Sigmoid colon (tissue), 7 donors: ENCODE measurements around the gene EPHB1. TPM values are rescaled to one million over a fixed set of nuclear protein-coding genes. Genes with fewer than 3 reads are reported as not detected.

ENCODE experiments used
- DNase-seq: peaks from one replicate; pipeline ENCODE4 v3.0.0-alpha.2; 2019
- H3K27ac ChIP-seq, 4 donors: fragments of 200-600 bp; sonication (generic); one replicate each; pipeline ENCODE4 v1.5.1; 2016 to 2019; ENCODE audit warnings: mild to moderate bottlenecking in 1 of 4
- H3K27me3 ChIP-seq, 3 donors: fragments of 200-600 bp; sonication (generic); one replicate each; pipeline ENCODE4 v1.5.1; 2019; ENCODE audit warnings: mild to moderate bottlenecking in 1 of 3
- H3K36me3 ChIP-seq, 4 donors: fragments of 200-600 bp; sonication (generic); one replicate each; pipeline ENCODE4 v1.5.1; 2016 to 2019
- H3K4me1 ChIP-seq, 4 donors: fragments of 200-600 bp; sonication (generic); one replicate each; pipeline ENCODE4 v1.5.1; 2017 to 2019
- H3K4me3 ChIP-seq, 4 donors: fragments of 200-600 bp; sonication (generic); one replicate each; pipeline ENCODE4 v1.5.1; 2017 to 2019; ENCODE audit warnings: mild to moderate bottlenecking in 2 of 4, moderate library complexity in 1 of 4
- H3K9me3 ChIP-seq, 4 donors: fragments of 200-600 bp in 3 of 4; sonication (generic) in 3 of 4; one replicate each; pipeline versions ENCODE4 v1.5.1 to v1.6.1; 2013 to 2019
- CTCF ChIP-seq, 4 experiments: fragments of 450-650 bp in 3 of 4; fragments of 200-600 bp in 1 of 4; IDR thresholded peaks; one replicate each; pipeline ENCODE4 v1.5.1; 2016 to 2019; ENCODE audit warnings: antibody characterized with exemption in 4 of 4, mild to moderate bottlenecking in 3 of 4, moderate library complexity in 2 of 4
- EP300 ChIP-seq, 4 donors: sonication (generic); formaldehyde crosslinking; IDR thresholded peaks; one replicate each; pipeline ENCODE4 v1.6.1; 2017; ENCODE audit warnings: antibody characterized with exemption in 4 of 4
- POLR2A ChIP-seq, 2 donors: fragments of 450-650 bp; IDR thresholded peaks; one replicate each; pipeline ENCODE4 v1.6.1; 2016; ENCODE audit warnings: antibody characterized with exemption in 2 of 2, mild to moderate bottlenecking in 2 of 2, moderate library complexity in 2 of 2
- POLR2AphosphoS5 ChIP-seq, 4 donors: sonication (generic); formaldehyde crosslinking; IDR thresholded peaks; one replicate each; pipeline ENCODE4 v1.6.1; 2017; ENCODE audit warnings: antibody characterized with exemption in 4 of 4
- WGBS, 2 donors: extraction: QIAGEN DNeasy Blood & Tissue Kit; methylation state at CpG; one replicate each; pipeline ENCODE4 v1.1.7; 2013; 5-methylcytosine and 5-hydroxymethylcytosine counted together
- intact Hi-C: fragments of 100-400 bp; cut with DNase I; formaldehyde crosslinking; loops from one replicate; pipeline ENCODE4 v1.15.1; 2023
- polyA plus RNA-seq, 3 donors: library from polyadenylated mRNA; stranded (reverse); fragments of 200-250 nt; gene quantifications; one replicate each; pipeline ENCODE4 v1.2.3, GENCODE V29; 2013
- total RNA-seq, 4 donors: library from RNA; depleted of rRNA; stranded (reverse); fragments of >200 nt; gene quantifications; one replicate each; pipeline ENCODE4 v1.1.0, GENCODE V29; 2016
- donor health status: healthy with polysubstance abuse.
- donor health status: Bipolar disorder and iron deficiency.
- donor health status: healthy.

Gene EPHB1
- total and polyA plus RNA-seq, 7 donors, result 0.29 to 17.3 (median 3.6) TPM; not detected in 2

DNA sequence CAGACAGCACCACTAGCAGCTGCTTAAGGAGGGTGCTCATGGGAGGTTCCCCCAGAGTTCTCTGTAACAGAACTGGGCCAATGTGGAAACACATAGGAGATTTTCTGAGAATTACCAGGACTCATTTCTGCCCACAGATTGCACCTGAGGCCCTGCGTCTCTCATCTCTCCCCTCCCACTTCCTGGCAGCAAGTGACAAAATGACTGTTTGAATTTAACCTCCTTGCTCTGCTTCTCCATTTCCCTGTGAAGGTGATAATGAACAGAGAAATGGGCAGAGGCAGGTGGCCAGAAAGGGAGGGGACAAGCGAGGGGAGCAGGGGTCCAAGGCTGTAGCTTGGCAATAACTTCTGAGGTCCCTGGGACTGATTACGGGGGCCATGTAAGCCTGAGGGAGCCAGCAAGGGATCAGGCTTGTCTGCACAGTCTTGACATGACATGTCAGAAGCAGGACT is 8.0 kb downstream of the EPHB1 start:
- DNase-seq, result no peak
- H3K9me3 ChIP-seq, result no peaks in the 10 kb centered on the region
- no peak for TF ChIP-seq EP300 (IDR thresholded peaks at IDR 0.05)
- TF ChIP-seq POLR2A (IDR thresholded peaks at IDR 0.05), result no peak
- no peak for TF ChIP-seq POLR2AphosphoS5 (IDR thresholded peaks at IDR 0.05)
- TF ChIP-seq CTCF (IDR thresholded peaks at IDR 0.05), result no peak
- 60 to 68% methylated on average over 3 of the region's 3 CpGs for WGBS, 2 donors
- no peak overlapping the region for H3K27ac ChIP-seq
- H3K4me3 ChIP-seq, result no peak overlapping the region
- H3K4me1 ChIP-seq, result peaks cover 0 to 49% (median 11%) of the 10 kb centered on the region in 4 donors
- no peaks in the 10 kb centered on the region for H3K36me3 ChIP-seq
- intact Hi-C loops, result no loop called here
- no peaks in the 10 kb centered on the region for H3K27me3 ChIP-seq

- Histone ChIP-seq H3K27ac (no peak overlapping the region), H3K4me1 (peaks cover 0 to 44% (median 6%) of the 10 kb centered on the region in 4 donors), H3K4me3 (no peak overlapping the region), H3K36me3 (no peaks in the 10 kb centered on the region), H3K9me3 (no peaks in the 10 kb centered on the region), H3K27me3 (no peaks in the 10 kb centered on the region)
- no peak for DNase-seq
- 81 to 83% methylated on average over 4 of the region's 4 CpGs for WGBS, 2 donors
- intact Hi-C loops, result no loop called here
- TF ChIP-seq CTCF (IDR thresholded peaks at IDR 0.05) (no peak), POLR2A (IDR thresholded peaks at IDR 0.05) (no peak), POLR2AphosphoS5 (IDR thresholded peaks at IDR 0.05) (no peak), EP300 (IDR thresholded peaks at IDR 0.05) (no peak)
Observed at GRCh38 chr3:134803652-134804051, 8.6 kb downstream of the EPHB1 start.

DNA sequence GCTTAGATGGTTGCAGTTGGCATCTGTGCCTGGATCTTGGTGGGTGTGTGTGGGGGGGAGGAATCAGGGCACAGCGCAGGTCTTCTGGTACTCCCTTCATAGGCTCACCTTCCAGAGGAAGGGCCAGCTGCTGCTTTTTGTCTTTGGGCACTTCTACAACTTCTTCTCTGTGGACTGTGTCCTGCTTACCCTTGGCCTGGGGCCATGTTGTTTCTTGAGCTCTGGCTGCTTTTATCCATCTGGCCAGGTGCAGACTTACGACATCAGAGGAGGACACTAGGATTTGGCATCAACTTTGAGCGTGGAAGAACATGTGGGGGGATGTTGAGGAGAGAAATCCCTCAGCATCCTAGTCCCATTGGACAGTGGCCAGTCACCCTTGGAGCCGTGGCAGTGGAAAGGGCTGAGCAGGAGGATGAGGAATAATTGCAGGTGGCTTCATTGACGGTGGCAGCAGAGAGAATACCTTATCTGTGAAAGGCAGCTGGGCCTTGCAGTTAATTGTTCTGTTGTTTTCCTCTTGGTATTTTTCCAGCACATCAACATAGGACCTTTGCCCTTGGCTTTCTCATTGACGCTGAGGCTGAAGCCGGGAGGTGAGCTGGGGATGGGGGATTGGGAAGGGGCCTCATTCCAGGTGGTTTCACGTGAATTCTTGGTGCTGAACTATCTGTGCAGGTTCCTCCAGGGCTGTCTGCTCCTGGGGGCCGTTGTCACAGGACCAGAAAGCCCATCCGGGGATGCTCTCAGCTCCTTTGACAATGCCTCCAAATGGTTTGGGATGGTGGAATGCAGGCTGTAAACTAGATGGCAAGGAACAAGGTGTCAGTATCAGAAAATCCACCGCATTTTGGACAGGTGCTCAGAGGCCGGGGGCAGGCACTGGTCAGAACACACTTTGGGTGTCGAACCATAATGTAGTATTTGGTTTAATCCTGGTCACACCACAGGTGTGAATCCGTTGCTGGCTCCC is 9.7 kb downstream of the EPHB1 start:
- intact Hi-C loops, result no loop called here
- DNase-seq, result no peak
- TF ChIP-seq POLR2AphosphoS5 (IDR thresholded peaks at IDR 0.05) (no peak), POLR2A (IDR thresholded peaks at IDR 0.05) (no peak), CTCF (IDR thresholded peaks at IDR 0.05) (no peak), EP300 (IDR thresholded peaks at IDR 0.05) (no peak)
- Histone ChIP-seq H3K27me3 (no peaks in the 10 kb centered on the region), H3K9me3 (no peaks in the 10 kb centered on the region), H3K27ac (no peak overlapping the region), H3K4me3 (no peak overlapping the region), H3K36me3 (no peaks in the 10 kb centered on the region), H3K4me1 (peaks cover 0 to 32% (median under 1%) of the 10 kb centered on the region in 4 donors)
- WGBS, 2 donors, result 47 to 74% methylated on average over 14 of the region's 14 CpGs

- H3K4me3 ChIP-seq, result no peak overlapping the region
- TF ChIP-seq POLR2AphosphoS5 (IDR thresholded peaks at IDR 0.05) (no peak), EP300 (IDR thresholded peaks at IDR 0.05) (no peak), CTCF (IDR thresholded peaks at IDR 0.05) (no peak), POLR2A (IDR thresholded peaks at IDR 0.05) (no peak)
- WGBS, 2 donors, result 74 to 82% methylated on average over 6 of the region's 6 CpGs
- peak overlapping the region in 1 of 4 donors; percentile 22 for H3K27ac ChIP-seq
- no peak for DNase-seq
- no peaks in the 10 kb centered on the region for H3K9me3 ChIP-seq
- intact Hi-C loops, result no loop called here
- no peaks in the 10 kb centered on the region for H3K27me3 ChIP-seq
- H3K36me3 ChIP-seq, result no peaks in the 10 kb centered on the region
- peaks cover 0 to 19% (median 0%) of the 10 kb centered on the region in 4 donors for H3K4me1 ChIP-seq
Observed at GRCh38 chr3:134807189-134807588, 12.1 kb downstream of the EPHB1 start.
